CD4-positive, CD25-positive, alpha-beta regulatory T cell (primary cell): Measurements from ENCODE around the gene GORASP2. TPM values are rescaled to one million over a fixed set of nuclear protein-coding genes. Genes with fewer than 3 reads are reported as not detected.

Experiments
- ATAC-seq, 2 donors: fragments of 150-1000 bp; cut with Tn5 transposase; one replicate each; pipeline ENCODE4 v1.10.0; 2021; ENCODE audit warnings: low read depth in 2 of 2, moderate number of reproducible peaks in 2 of 2, moderate library complexity in 1 of 2
- DNase-seq, 3 donors: peaks; one replicate each; pipeline versions ENCODE4 v3.0.0 to v3.0.0-alpha.2; 2012 to 2022; ENCODE audit warnings: mixed read lengths in 1 of 3
- H3K27ac ChIP-seq: one replicate; pipeline ENCODE4 v1.7.0; 2013; ENCODE audit warnings: mild to moderate bottlenecking, low read length; ENCODE audit not compliant: insufficient read depth, poor library complexity, severe bottlenecking
- H3K27me3 ChIP-seq: one replicate; pipeline ENCODE4 v1.7.0; 2013; ENCODE audit warnings: low read length; ENCODE audit not compliant: control insufficient read depth, insufficient read depth
- H3K36me3 ChIP-seq: one replicate; pipeline ENCODE4 v1.7.0; 2013; ENCODE audit warnings: mild to moderate bottlenecking, low read length, moderate library complexity; ENCODE audit not compliant: control insufficient read depth, insufficient read depth
- H3K4me1 ChIP-seq: 2 replicates; pipeline ENCODE4 v1.7.0; 2013; ENCODE audit warnings: mild to moderate bottlenecking, low read length; ENCODE audit not compliant: insufficient read depth, control insufficient read depth, poor library complexity, severe bottlenecking
- H3K4me3 ChIP-seq: one replicate; pipeline ENCODE4 v1.7.0; 2013; ENCODE audit warnings: low read depth, mild to moderate bottlenecking, low read length, moderate library complexity
- H3K9me3 ChIP-seq, 2 experiments: 1 replicate in 1 of 2; 2 replicates in 1 of 2; pipeline ENCODE4 v1.7.0; 2013; ENCODE audit warnings: low read length in 2 of 2, mild to moderate bottlenecking in 1 of 2, moderate library complexity in 1 of 2; ENCODE audit not compliant: control insufficient read depth in 2 of 2
- H3K27ac Mint-ChIP-seq, 3 donors: one replicate each; pipeline ENCODE4 v1.8.0; 2020 to 2022; ENCODE audit warnings: mild to moderate bottlenecking in 3 of 3, mixed read lengths in 3 of 3, moderate library complexity in 2 of 3
- H3K27me3 Mint-ChIP-seq: one replicate; pipeline ENCODE4 v1.8.0; 2022; ENCODE audit warnings: mild to moderate bottlenecking, mixed read lengths
- H3K36me3 Mint-ChIP-seq: one replicate; pipeline ENCODE4 v1.8.0; 2020; ENCODE audit warnings: mixed read lengths
- H3K4me1 Mint-ChIP-seq, 4 donors: one replicate each; pipeline ENCODE4 v1.8.0; 2020 to 2022; ENCODE audit warnings: mixed read lengths in 4 of 4, mild to moderate bottlenecking in 1 of 4
- H3K4me3 Mint-ChIP-seq, 4 donors: one replicate each; pipeline ENCODE4 v1.8.0; 2020 to 2022; ENCODE audit warnings: mild to moderate bottlenecking in 4 of 4, mixed read lengths in 4 of 4, moderate library complexity in 3 of 4
- H3K9me3 Mint-ChIP-seq, 7 donors: one replicate each; pipeline ENCODE4 v1.8.0; 2020 to 2022; ENCODE audit warnings: mixed read lengths in 7 of 7, mild to moderate bottlenecking in 3 of 7, moderate library complexity in 2 of 7
- polyA plus RNA-seq, 4 donors: library from polyadenylated mRNA; unstranded; fragments of 300-500 nt; fragmentation: Illumina TruSeq; gene quantifications; one replicate each; pipeline ENCODE4 v1.2.3, GENCODE V29; 2021
- total RNA-seq: library from RNA; stranded (reverse); gene quantifications from one replicate; pipeline ENCODE4 v1.2.3, GENCODE V29; 2022

GORASP2 gene
- total and polyA plus RNA-seq, 5 donors from 2014 or later: 77.5 to 98.9 (median 92.1) TPM

- Histone ChIP-seq H3K27ac (no peak overlapping the region), H3K4me3 (no peak overlapping the region), H3K4me1 (peaks cover 17% of the 10 kb centered on the region), H3K27me3 (no peaks in the 10 kb centered on the region), H3K36me3 (peaks cover 23% of the 10 kb centered on the region), H3K9me3 (no peaks in the 10 kb centered on the region)
- Mint-ChIP-seq H3K4me1 (peaks cover 32 to 43% (median 37%) of the 10 kb centered on the region in 4 donors), H3K36me3 (peaks cover 29% of the 10 kb centered on the region), H3K4me3 (no peak overlapping the region), H3K27ac (no peak overlapping the region), H3K9me3 (no peaks in the 10 kb centered on the region), H3K27me3 (no peaks in the 10 kb centered on the region)
- DNase-seq (no peak), ATAC-seq (no peak)
These were observed 87.1 kb downstream of the GORASP2 start for GRCh38 chr2:171016125-171016524.

Other genes with a start within 250 kb of the GORASP2 start
- gene SP5, start 213.9 kb upstream of the GORASP2 start, total RNA-seq: not detected
- not detected for gene SP5, start 213.9 kb upstream of the GORASP2 start, polyA plus RNA-seq
- gene ERICH2, start 158.9 kb upstream of the GORASP2 start, total RNA-seq: not detected
- not detected for gene ERICH2, start 158.9 kb upstream of the GORASP2 start, polyA plus RNA-seq
- not detected for gene GAD1, start 112.4 kb upstream of the GORASP2 start, total RNA-seq
- gene GAD1, start 112.4 kb upstream of the GORASP2 start, polyA plus RNA-seq: not detected
- 179 TPM for gene TLK1, start 231.6 kb downstream of the GORASP2 start, total RNA-seq
- 10 to 100 TPM; 33.9 to 69.2 (median 45.0) TPM for gene TLK1, start 231.6 kb downstream of the GORASP2 start, polyA plus RNA-seq